Heart left ventricle (tissue), 13 donors: Measurements from ENCODE around the gene FOXD4.
"Not testable (repeated sequence)": the region's sequence is repeated elsewhere in the genome, so short reads cannot be mapped to it uniquely, and the experiment has no call there.

Experiments
- POLR2A ChIP-seq, 2 donors: fragments of 450-650 bp; IDR thresholded peaks; one replicate each; pipeline ENCODE4 v1.6.1; 2017; ENCODE audit warnings: antibody characterized with exemption in 2 of 2, mild to moderate bottlenecking in 2 of 2, moderate library complexity in 2 of 2
- TF ChIP-seq, protein P1 (sequence below), 12 donors: fragments of 200-600 bp; sonication (generic) in 4 of 12; IDR thresholded peaks; one replicate each; pipeline versions ENCODE4 v1.5.0 to v1.8.0; 2018 to 2022; ENCODE audit warnings: antibody characterized with exemption in 12 of 12, mild to moderate bottlenecking in 5 of 12
- donor health status: ischemic (EF 13 %, LVEDD 7.1; RV severe dilation, severe dysfunction).
- donor health status: DM: no; HTN: yes; CAD: no.
- donor health status: DM: no; HTN: no; CAD: no.
- donor health status: ischemic (EF 25% LVEDD 6.9; RV normal size, moderate dysfunction).
- donor health status: ischemic (EF 25% LVEDD 5.7; RV mildly dilated, moderate dysfunction).
- donor health status: ischemic (EF 35%, LVEDD 5.7; RV mildly dilated, moderate dysfunction).
- donor health status: nonischemic (EF 11% LVEDD 7.7; RV severe dilation, severe dysfunction).
- donor health status: DM: yes; HTN: yes; CAD: no.
- donor health status: PGD.
- donor health status: ischemic (EF 29% LVEDD 5.4; RV normal size, mild dysfunction).
- donor health status: nonischemic (EF 23%, LVEDD 6.1; RV moderate dilation, normal function).

DNA sequence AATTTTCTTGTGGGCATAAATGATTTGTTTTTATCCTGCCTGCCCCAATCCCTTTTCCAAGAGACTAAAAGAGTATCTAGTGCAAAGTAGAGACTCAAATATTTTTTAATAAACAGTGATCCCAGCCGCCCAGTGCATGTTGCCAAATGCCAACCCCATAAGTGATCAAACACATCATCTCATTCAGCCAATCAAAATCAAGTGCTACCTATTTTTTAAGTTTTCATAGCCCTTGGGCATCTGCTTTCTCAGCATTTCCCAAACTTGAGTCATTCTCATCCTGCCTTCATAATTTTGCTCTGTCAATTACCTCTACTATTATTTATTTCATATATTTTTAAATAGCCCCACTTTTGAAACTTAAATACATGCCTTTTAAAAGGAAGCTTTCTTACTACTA lies 27.4 kb downstream of the FOXD4 start:
- TF ChIP-seq, protein P1, sequence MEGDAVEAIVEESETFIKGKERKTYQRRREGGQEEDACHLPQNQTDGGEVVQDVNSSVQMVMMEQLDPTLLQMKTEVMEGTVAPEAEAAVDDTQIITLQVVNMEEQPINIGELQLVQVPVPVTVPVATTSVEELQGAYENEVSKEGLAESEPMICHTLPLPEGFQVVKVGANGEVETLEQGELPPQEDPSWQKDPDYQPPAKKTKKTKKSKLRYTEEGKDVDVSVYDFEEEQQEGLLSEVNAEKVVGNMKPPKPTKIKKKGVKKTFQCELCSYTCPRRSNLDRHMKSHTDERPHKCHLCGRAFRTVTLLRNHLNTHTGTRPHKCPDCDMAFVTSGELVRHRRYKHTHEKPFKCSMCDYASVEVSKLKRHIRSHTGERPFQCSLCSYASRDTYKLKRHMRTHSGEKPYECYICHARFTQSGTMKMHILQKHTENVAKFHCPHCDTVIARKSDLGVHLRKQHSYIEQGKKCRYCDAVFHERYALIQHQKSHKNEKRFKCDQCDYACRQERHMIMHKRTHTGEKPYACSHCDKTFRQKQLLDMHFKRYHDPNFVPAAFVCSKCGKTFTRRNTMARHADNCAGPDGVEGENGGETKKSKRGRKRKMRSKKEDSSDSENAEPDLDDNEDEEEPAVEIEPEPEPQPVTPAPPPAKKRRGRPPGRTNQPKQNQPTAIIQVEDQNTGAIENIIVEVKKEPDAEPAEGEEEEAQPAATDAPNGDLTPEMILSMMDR (IDR thresholded peaks at IDR 0.05), result not testable (repeated sequence)
- TF ChIP-seq POLR2A (IDR thresholded peaks at IDR 0.05), result not testable (repeated sequence)
